GM18868 (cell line): ENCODE data around the gene DFFA.
A peak's percentile ranks its signal among the peaks of the same experiment; 100 is the strongest.

Experiments
- ATAC-seq: cut with Tn5 transposase; IDR thresholded peaks from one replicate; pipeline ENCODE4 v1.9.1; 2021; ENCODE audit warnings: mild to moderate bottlenecking, moderate library complexity; ENCODE audit not compliant: unreplicated experiment

DFFA gene

GRCh38 chr1:10472220-10473144, at the start of gene DFFA:
Gene DFFA (minus strand): TSS chr1:10472529. CDS start chr1:10472458, 71 bp downstream.
- ATAC-seq = peak; percentile 74

- no peak for ATAC-seq
Observed at GRCh38 chr1:10521537-10522157, 49.3 kb upstream of the DFFA start.

GRCh38 chr1:10520952-10521351, 48.6 kb upstream of the DFFA start:
- no peak for ATAC-seq

- no peak for ATAC-seq
Observed at GRCh38 chr1:10520497-10520896, 48.2 kb upstream of the DFFA start.

GRCh38 chr1:10519016-10519417, 46.7 kb upstream of the DFFA start:
- ATAC-seq = no peak

GRCh38 chr1:10517677-10517982, 45.3 kb upstream of the DFFA start:
- ATAC-seq = no peak

- no peak for ATAC-seq
Observed at GRCh38 chr1:10516925-10517676, 44.8 kb upstream of the DFFA start.

- ATAC-seq = no peak
Observed at GRCh38 chr1:10515976-10516750, 43.8 kb upstream of the DFFA start.

- no peak for ATAC-seq
Observed at GRCh38 chr1:10515301-10515975, 43.1 kb upstream of the DFFA start.

GRCh38 chr1:10514490-10515235, 42.3 kb upstream of the DFFA start:
- ATAC-seq = no peak

- ATAC-seq = no peak
Observed at GRCh38 chr1:10513199-10513598, 40.9 kb upstream of the DFFA start.

- ATAC-seq = no peak
Observed at GRCh38 chr1:10511494-10511885, 39.2 kb upstream of the DFFA start.

GRCh38 chr1:10510520-10511493, 38.5 kb upstream of the DFFA start:
- peak; percentile 89 for ATAC-seq

GRCh38 chr1:10509809-10510509, 37.6 kb upstream of the DFFA start:
- ATAC-seq = no peak

- no peak for ATAC-seq
Observed at GRCh38 chr1:10508511-10508951, 36.2 kb upstream of the DFFA start.

GRCh38 chr1:10507111-10507879, 35.0 kb upstream of the DFFA start:
- peak; percentile 41 for ATAC-seq

- ATAC-seq = no peak
Observed at GRCh38 chr1:10506677-10507047, 34.3 kb upstream of the DFFA start.
